ENCODE results near the gene BZW2.

GRCh38 chr7:16668049-16668858, 22.3 kb downstream of the BZW2 start:
- TF ChIP-seq CTCF (IDR thresholded peaks at IDR 0.05): no peak
- no peak for TF ChIP-seq POLR2A (IDR thresholded peaks at IDR 0.05)

Measured in right lobe of liver (tissue), 4 donors.